Activated CD8-positive, alpha-beta T cell treated with anti-CD3 and anti-CD28 coated beads for 36 hours (primary cell): ENCODE measurements around the gene LSM14B. TPM values are rescaled to one million over a fixed set of nuclear protein-coding genes. Genes with fewer than 3 reads are reported as not detected.

ENCODE experiments used
- ATAC-seq: fragments of 200-7000 bp; cut with Tn5 transposase; one replicate; pipeline ENCODE4 v1.10.0; 2021; ENCODE audit warnings: mild to moderate bottlenecking, moderate library complexity
- CTCF ChIA-PET: fragments of 350-600 bp; sonication (Branson Sonifier 250); formaldehyde crosslinking; loops from one replicate; lab custom pipeline; 2021; ENCODE audit warnings: antibody characterized with exemption; lab: Charles Lee
- POLR2A ChIA-PET: fragments of 350-600 bp; sonication (Branson Sonifier 250); formaldehyde crosslinking; loops from one replicate; lab custom pipeline; 2021; ENCODE audit warnings: antibody characterized with exemption; lab: Charles Lee
- DNase-seq: peaks from one replicate; pipeline ENCODE4 v3.0.0-alpha.2; 2020
- H3K27ac Mint-ChIP-seq: one replicate; pipeline ENCODE4 v1.8.0; 2021; ENCODE audit warnings: mild to moderate bottlenecking, mixed read lengths
- H3K27me3 Mint-ChIP-seq: one replicate; pipeline ENCODE4 v1.8.0; 2021; ENCODE audit warnings: mixed read lengths
- H3K36me3 Mint-ChIP-seq: one replicate; pipeline ENCODE4 v1.8.0; 2021; ENCODE audit warnings: low read depth, mixed read lengths
- H3K4me1 Mint-ChIP-seq: one replicate; pipeline ENCODE4 v1.8.0; 2021; ENCODE audit warnings: low read depth, mixed read lengths
- H3K4me3 Mint-ChIP-seq: one replicate; pipeline ENCODE4 v1.8.0; 2021; ENCODE audit warnings: mild to moderate bottlenecking, moderate library complexity, mixed read lengths
- H3K9me3 Mint-ChIP-seq: one replicate; pipeline ENCODE4 v1.8.0; 2021; ENCODE audit warnings: mixed read lengths
- intact Hi-C: fragments of 100-400 bp; cut with micrococcal nuclease; formaldehyde crosslinking; loops from one replicate; pipeline ENCODE4 v1.10.0; 2022
- total RNA-seq, 2 experiments: library from RNA; stranded (reverse); gene quantifications; one replicate each; pipeline ENCODE4 v1.2.3, GENCODE V29; 2021
- TF ChIP-seq, protein P1 (sequence below): fragments of 200-600 bp; IDR thresholded peaks from one replicate; pipeline ENCODE4 v1.8.0; 2022; ENCODE audit warnings: antibody characterized with exemption, mild to moderate bottlenecking

The LSM14B gene
- total RNA-seq, 2 experiments from 2014 or later: 33.5 to 35.6 TPM

DNA sequence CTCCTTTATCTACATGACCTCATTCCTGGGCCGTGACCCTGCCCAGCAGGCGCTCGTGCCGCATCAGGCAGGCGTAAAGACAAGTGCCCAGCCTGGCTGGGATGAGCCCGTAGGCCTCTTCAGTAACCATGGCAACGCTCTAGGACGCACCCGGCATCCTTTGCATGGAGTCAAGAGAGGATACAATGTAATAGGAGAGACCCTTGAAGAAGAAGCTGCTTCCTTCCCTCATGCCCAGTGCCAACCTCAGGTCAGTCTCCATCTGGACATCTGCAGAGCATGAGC, 5.0 kb upstream of the LSM14B start:
- POLR2A ChIA-PET: interaction anchor here (1.0 to 3.5 kb wide), 2 partner anchors 12 to 51 kb away, joined by 4 to 14 read pairs; partner anchors contain the start of gene TAF4
- no peak for ATAC-seq
- no peak overlapping the region for H3K4me3 Mint-ChIP-seq

DNA sequence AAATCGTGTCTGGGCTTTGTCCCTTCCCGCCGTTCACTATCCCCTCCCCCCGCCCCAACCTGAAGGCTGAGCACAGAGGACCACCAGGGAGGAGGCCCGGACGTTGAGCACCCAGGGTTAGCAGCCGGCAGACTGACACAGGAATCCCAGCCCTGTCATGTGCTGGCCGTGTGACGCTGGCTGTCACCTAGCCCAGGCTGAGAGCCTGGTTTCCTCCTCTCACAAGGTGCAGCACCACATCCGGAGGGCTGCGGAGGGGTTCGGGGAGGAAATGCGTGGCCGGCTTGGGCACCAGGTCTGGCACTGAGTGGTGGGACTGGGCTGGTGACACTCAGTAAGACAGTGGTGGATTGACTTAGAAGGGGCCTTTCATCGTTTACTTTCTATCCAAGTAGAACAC, 4.6 kb upstream of the LSM14B start:
- Mint-ChIP-seq H3K4me3 (no peak overlapping the region), H3K36me3 (peaks cover 4% of the 10 kb centered on the region), H3K9me3 (peaks cover 12% of the 10 kb centered on the region), H3K27ac (peak overlapping the region; percentile 20), H3K27me3 (no peaks in the 10 kb centered on the region), H3K4me1 (peaks cover 37% of the 10 kb centered on the region)
- peak; percentile 38 for ATAC-seq
- ChIA-PET POLR2A (interaction anchor here (1.0 to 3.5 kb wide), 2 partner anchors 12 to 51 kb away, joined by 4 to 14 read pairs; partner anchors contain the start of gene TAF4), CTCF (no interaction called here)
- peak; percentile 87 for DNase-seq
- TF ChIP-seq, protein P1, sequence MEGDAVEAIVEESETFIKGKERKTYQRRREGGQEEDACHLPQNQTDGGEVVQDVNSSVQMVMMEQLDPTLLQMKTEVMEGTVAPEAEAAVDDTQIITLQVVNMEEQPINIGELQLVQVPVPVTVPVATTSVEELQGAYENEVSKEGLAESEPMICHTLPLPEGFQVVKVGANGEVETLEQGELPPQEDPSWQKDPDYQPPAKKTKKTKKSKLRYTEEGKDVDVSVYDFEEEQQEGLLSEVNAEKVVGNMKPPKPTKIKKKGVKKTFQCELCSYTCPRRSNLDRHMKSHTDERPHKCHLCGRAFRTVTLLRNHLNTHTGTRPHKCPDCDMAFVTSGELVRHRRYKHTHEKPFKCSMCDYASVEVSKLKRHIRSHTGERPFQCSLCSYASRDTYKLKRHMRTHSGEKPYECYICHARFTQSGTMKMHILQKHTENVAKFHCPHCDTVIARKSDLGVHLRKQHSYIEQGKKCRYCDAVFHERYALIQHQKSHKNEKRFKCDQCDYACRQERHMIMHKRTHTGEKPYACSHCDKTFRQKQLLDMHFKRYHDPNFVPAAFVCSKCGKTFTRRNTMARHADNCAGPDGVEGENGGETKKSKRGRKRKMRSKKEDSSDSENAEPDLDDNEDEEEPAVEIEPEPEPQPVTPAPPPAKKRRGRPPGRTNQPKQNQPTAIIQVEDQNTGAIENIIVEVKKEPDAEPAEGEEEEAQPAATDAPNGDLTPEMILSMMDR: no peak
- intact Hi-C loops: no loop called here

More for the DNA sequence above, 5.0 kb upstream of the LSM14B start:
- CTCF ChIA-PET: no interaction called here
- peaks cover 4% of the 10 kb centered on the region for H3K36me3 Mint-ChIP-seq
- peaks cover 37% of the 10 kb centered on the region for H3K4me1 Mint-ChIP-seq
- TF ChIP-seq, protein P1: no peak
- no peaks in the 10 kb centered on the region for H3K27me3 Mint-ChIP-seq
- intact Hi-C loops: no loop called here
- peaks cover 16% of the 10 kb centered on the region for H3K9me3 Mint-ChIP-seq
- no peak overlapping the region for H3K27ac Mint-ChIP-seq
- no peak for DNase-seq

DNA sequence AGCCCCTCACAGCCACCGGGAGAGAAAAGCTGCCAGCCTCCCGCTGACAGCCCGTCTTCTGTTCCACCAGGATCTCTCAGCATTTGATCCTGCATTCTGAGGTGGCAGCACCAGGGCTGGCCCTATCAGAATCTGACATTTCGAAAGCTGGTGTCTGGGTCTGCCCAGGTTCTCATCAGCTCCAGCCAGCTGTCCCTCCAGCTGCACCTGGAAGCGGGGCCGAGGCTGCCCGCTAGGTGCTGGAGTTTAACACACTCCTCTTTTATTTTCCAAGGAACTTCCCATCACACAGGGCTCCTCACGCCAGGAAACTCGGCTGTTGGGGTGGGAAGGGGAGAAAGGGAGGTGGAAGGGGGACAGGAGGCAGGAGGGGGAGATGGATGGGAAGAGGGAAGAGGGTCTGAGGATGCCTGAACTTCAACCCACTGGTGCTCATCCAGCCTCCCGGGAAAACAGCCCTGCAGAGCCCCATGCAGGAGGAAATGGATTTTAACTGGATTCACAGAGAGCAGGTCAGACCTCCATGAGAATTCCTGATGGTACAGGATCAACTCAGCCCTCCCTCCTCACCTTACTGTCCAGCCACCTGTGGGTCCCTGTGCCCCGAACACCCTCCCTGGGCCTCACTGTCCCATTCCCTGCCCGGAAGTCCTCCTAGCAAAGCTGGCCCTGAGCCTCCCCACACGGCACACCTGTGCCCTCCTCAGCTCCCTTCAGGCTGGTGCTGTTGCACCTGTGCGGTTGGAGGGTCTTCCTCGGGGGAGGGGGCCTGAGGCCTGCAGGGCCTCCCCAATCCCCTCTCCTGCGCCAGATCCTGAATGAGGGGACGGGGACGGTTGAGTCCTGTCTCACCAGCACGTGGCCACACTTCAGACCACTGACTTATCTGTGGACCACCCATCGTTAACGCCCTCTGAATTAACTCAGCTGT, 3.9 kb upstream of the LSM14B start:
- ATAC-seq (no peak), DNase-seq (no peak)
- Mint-ChIP-seq H3K9me3 (peaks cover 9% of the 10 kb centered on the region), H3K27ac (peak overlapping the region; percentile 20), H3K27me3 (no peaks in the 10 kb centered on the region), H3K4me3 (no peak overlapping the region), H3K36me3 (peaks cover 2% of the 10 kb centered on the region), H3K4me1 (peaks cover 38% of the 10 kb centered on the region)
- TF ChIP-seq, protein P1: no peak
- CTCF ChIA-PET: interaction anchor here (0.9 to 1.7 kb wide), 2 partner anchors 20 to 107 kb away, joined by 3 to 4 read pairs; no protein-coding TSS in a partner anchor
- intact Hi-C loops: no loop called here
- POLR2A ChIA-PET: interaction anchor here (0.9 to 3.5 kb wide), 5 partner anchors 10 to 52 kb away, joined by 3 to 14 read pairs (median 3); partner anchors contain the start of gene TAF4

DNA sequence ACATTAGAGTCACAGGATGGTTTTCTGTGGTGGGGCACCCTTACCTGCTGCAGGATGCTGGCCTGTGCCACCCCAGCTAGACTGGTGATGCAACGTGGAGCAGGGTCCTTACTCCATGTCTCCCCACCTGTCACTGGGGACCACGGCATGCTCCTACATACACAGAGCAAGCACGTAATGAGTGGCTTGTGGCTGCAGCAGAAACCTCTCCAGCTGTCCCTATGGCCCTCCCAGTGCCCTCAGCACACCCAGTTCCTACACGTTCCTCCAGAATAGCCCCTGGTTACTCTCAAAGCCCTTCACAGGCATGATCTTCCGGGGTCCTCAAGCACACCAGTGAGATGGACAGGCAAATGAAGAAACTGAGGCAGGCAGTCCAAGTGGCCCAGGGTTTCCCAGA, 3.2 kb upstream of the LSM14B start:
- ChIA-PET POLR2A (interaction anchor here (0.9 to 3.5 kb wide), 5 partner anchors 9 to 52 kb away, joined by 3 to 14 read pairs (median 3); partner anchors contain the start of gene TAF4), CTCF (interaction anchor here (0.9 to 1.7 kb wide), 2 partner anchors 20 to 108 kb away, joined by 3 to 4 read pairs; no protein-coding TSS in a partner anchor)
- Mint-ChIP-seq H3K27me3 (no peaks in the 10 kb centered on the region), H3K9me3 (peaks cover 9% of the 10 kb centered on the region), H3K27ac (no peak overlapping the region), H3K36me3 (peaks cover 4% of the 10 kb centered on the region), H3K4me3 (no peak overlapping the region), H3K4me1 (peaks cover 46% of the 10 kb centered on the region)
- TF ChIP-seq, protein P1: no peak
- ATAC-seq (no peak), DNase-seq (peak; percentile 26)
- intact Hi-C loops: no loop called here
